A549 (cell line): Measurements from ENCODE around the gene SLC9A3.

Experiments
- CEBPB ChIP-seq, 2 experiments: fragments of >200 bp in 1 of 2; sonication (Bioruptor Twin) in 1 of 2; formaldehyde crosslinking in 1 of 2; IDR thresholded peaks; 2 replicates each; pipeline ENCODE4 v1.6.1; 2012 to 2016
- CTCF ChIP-seq: fragments of >200 bp; sonication (Bioruptor Twin); formaldehyde crosslinking; IDR thresholded peaks from 3 replicates; pipeline ENCODE4 v1.5.1; 2016
- EP300 ChIP-seq, 2 experiments: fragments of >200 bp; sonication (Bioruptor Twin); formaldehyde crosslinking; IDR thresholded peaks; 2 replicates in 1 of 2; 3 replicates in 1 of 2; pipeline ENCODE4 v1.6.1; 2016 to 2017
- HDAC2 ChIP-seq: fragments of 200-600 bp; sonication (generic); IDR thresholded peaks from 2 replicates; pipeline ENCODE4 v1.6.1; 2016
- JUNB ChIP-seq: fragments of >200 bp; sonication (Bioruptor Twin); formaldehyde crosslinking; IDR thresholded peaks from 2 replicates; pipeline ENCODE4 v1.6.1; 2016
- POLR2A ChIP-seq: IDR thresholded peaks from 2 replicates; pipeline ENCODE4 v1.6.1; 2012; ENCODE audit warnings: mild to moderate bottlenecking, low read length
- RCOR1 ChIP-seq: fragments of 150-350 bp; IDR thresholded peaks from 2 replicates; pipeline ENCODE4 v1.6.1; 2014; ENCODE audit warnings: antibody characterized with exemption, low read length, low read depth
- RNF2 ChIP-seq: fragments of 200-600 bp; sonication (generic); IDR thresholded peaks from 2 replicates; pipeline ENCODE4 v1.6.1; 2016; ENCODE audit warnings: low read depth, mild to moderate bottlenecking, antibody characterized with exemption, moderate library complexity, borderline replicate concordance
- SREBF2 ChIP-seq: fragments of 450-650 bp; IDR thresholded peaks from 2 replicates; pipeline ENCODE4 v1.6.1; 2014; ENCODE audit warnings: mild to moderate bottlenecking, moderate library complexity
- TP53 ChIP-seq: fragments of 250-450 bp; sonication (Bioruptor Pico); IDR thresholded peaks from 2 replicates; pipeline ENCODE4 v1.5.0; 2021; ENCODE audit warnings: mild to moderate bottlenecking, moderate library complexity
- ZC3H11A ChIP-seq: fragments of 450-650 bp; IDR thresholded peaks from 2 replicates; pipeline ENCODE4 v1.6.1; 2014; ENCODE audit warnings: antibody characterized with exemption, mild to moderate bottlenecking
- ZFP36 ChIP-seq: fragments of 450-650 bp; IDR thresholded peaks from 2 replicates; pipeline ENCODE4 v1.6.1; 2014; ENCODE audit warnings: borderline replicate concordance; ENCODE audit not compliant: partially characterized antibody

GRCh38 chr5:520850-521226, 3.4 kb downstream of the SLC9A3 start:
- no peak for TF ChIP-seq JUNB
- TF ChIP-seq POLR2A = no peak
- no peak for TF ChIP-seq RCOR1
- TF ChIP-seq CTCF = no peak
- TF ChIP-seq ZC3H11A = no peak
- TF ChIP-seq SREBF2 = no peak
- TF ChIP-seq RNF2 = no peak
- TF ChIP-seq CEBPB (IDR thresholded peaks at IDR 0.05) = no peak
- no peak for TF ChIP-seq EP300 (IDR thresholded peaks at IDR 0.05)
- no peak for TF ChIP-seq HDAC2
- TF ChIP-seq ZFP36 = no peak
- no peak for TF ChIP-seq TP53 (CRISPR knock-in tag)
